H1 (cell line): Measurements from ENCODE around the gene CEP97. TPM values are rescaled to one million over a fixed set of nuclear protein-coding genes. Genes with fewer than 3 reads are reported as not detected.

Experiments
- BACH1 ChIP-seq: IDR thresholded peaks from 2 replicates; pipeline ENCODE4 v1.6.1; 2012; ENCODE audit warnings: low read length, improper control_type of control experiment
- EZH2 ChIP-seq: fragments of 200-600 bp; sonication (generic); IDR thresholded peaks from 2 replicates; pipeline ENCODE4 v1.7.1; 2012; ENCODE audit warnings: low read depth, mild to moderate bottlenecking, moderate library complexity, low read length, inconsistent platforms; ENCODE audit not compliant: severe bottlenecking
- FOSL1 ChIP-seq: IDR thresholded peaks from 2 replicates; pipeline ENCODE4 v1.6.1; 2011; ENCODE audit warnings: mild to moderate bottlenecking, low read depth, low read length, moderate library complexity; ENCODE audit not compliant: insufficient read depth
- JUN ChIP-seq: IDR thresholded peaks from 2 replicates; pipeline ENCODE4 v1.6.1; 2011; ENCODE audit warnings: low read depth, mild to moderate bottlenecking, improper control_type of control experiment, low read length
- NANOG ChIP-seq: IDR thresholded peaks from 2 replicates; pipeline ENCODE4 v1.6.1; 2011; ENCODE audit warnings: low read length, low read depth, mild to moderate bottlenecking, inconsistent platforms; ENCODE audit not compliant: insufficient read depth, poor library complexity, severe bottlenecking
- POU5F1 ChIP-seq: IDR thresholded peaks from 2 replicates; pipeline ENCODE4 v1.6.1; 2011; ENCODE audit warnings: low read depth, mild to moderate bottlenecking, low read length, moderate library complexity
- TAF7 ChIP-seq: optimal IDR thresholded peaks from 2 replicates; pipeline ENCODE3; 2011; ENCODE audit warnings: low read depth, mild to moderate bottlenecking, inconsistent platforms, low read length, moderate library complexity, borderline replicate concordance
- polyA plus RNA-seq, 7 experiments: library from polyadenylated mRNA; depleted of rRNA in 3 of 7; stranded (reverse) in 5 of 7; unstranded in 2 of 7; fragments of >200 nt in 5 of 7; fragments of 200-250 nt in 2 of 7; gene quantifications; 1 replicate in 5 of 7; 2 replicates in 1 of 7; 4 replicates in 1 of 7; pipeline versions ENCODE4 v1.2.1 to v1.2.3, GENCODE V29; 2011 to 2013; ENCODE audit warnings: missing spikeins in 2 of 7, mixed read lengths in 2 of 7
- total RNA-seq: library from RNA; stranded (reverse); fragmentation: NEBNext Ultra II Directional; extraction: Animal tissue kit (Norgen Biotek cat#: 25700); gene quantifications from 2 replicates; pipeline ENCODE4 v1.2.1, GENCODE V29; 2021
- TF ChIP-seq, protein P1 (sequence below): fragments of 300-600 bp; sonication (generic); IDR thresholded peaks from 2 replicates; pipeline ENCODE4 v1.7.1; 2012; ENCODE audit warnings: low read length, moderate library complexity, mild to moderate bottlenecking, inconsistent platforms; ENCODE audit not compliant: insufficient replicate concordance
- TF ChIP-seq, protein P2 (sequence below): IDR thresholded peaks from 2 replicates; pipeline ENCODE4 v1.6.1; 2011; ENCODE audit warnings: low read length, improper control_type of control experiment
- TF ChIP-seq, protein P3 (sequence below): IDR thresholded peaks from 2 replicates; pipeline ENCODE4 v1.6.1; 2011; ENCODE audit warnings: low read depth, mild to moderate bottlenecking, low read length; ENCODE audit not compliant: insufficient read depth

Gene CEP97
- total and polyA plus RNA-seq, 2 of the 8 experiments (the other 6 are each of a cell fraction or from before 2014, with no cell fraction given): 1.6 to 13.2 TPM

DNA sequence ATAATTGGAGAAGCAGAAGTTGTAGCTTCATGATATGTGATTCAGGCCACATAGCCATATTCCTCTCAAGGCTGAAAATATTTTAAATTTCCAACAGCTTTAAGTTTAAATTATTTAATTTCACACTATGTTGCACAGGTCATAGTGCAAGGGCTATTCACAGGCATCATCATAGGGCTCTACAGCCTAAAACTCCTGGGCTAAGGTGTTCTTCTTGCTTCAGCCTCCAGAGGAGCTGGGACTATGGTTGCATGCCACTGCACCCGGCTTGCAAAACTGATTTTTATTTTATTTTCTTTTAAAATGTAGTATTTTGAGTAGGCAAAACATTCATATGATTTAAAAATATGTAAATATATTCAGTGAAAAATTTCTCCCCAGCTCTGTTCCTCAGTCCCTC is 6.0 kb upstream of the CEP97 start (continued):
- TF ChIP-seq, protein P1, sequence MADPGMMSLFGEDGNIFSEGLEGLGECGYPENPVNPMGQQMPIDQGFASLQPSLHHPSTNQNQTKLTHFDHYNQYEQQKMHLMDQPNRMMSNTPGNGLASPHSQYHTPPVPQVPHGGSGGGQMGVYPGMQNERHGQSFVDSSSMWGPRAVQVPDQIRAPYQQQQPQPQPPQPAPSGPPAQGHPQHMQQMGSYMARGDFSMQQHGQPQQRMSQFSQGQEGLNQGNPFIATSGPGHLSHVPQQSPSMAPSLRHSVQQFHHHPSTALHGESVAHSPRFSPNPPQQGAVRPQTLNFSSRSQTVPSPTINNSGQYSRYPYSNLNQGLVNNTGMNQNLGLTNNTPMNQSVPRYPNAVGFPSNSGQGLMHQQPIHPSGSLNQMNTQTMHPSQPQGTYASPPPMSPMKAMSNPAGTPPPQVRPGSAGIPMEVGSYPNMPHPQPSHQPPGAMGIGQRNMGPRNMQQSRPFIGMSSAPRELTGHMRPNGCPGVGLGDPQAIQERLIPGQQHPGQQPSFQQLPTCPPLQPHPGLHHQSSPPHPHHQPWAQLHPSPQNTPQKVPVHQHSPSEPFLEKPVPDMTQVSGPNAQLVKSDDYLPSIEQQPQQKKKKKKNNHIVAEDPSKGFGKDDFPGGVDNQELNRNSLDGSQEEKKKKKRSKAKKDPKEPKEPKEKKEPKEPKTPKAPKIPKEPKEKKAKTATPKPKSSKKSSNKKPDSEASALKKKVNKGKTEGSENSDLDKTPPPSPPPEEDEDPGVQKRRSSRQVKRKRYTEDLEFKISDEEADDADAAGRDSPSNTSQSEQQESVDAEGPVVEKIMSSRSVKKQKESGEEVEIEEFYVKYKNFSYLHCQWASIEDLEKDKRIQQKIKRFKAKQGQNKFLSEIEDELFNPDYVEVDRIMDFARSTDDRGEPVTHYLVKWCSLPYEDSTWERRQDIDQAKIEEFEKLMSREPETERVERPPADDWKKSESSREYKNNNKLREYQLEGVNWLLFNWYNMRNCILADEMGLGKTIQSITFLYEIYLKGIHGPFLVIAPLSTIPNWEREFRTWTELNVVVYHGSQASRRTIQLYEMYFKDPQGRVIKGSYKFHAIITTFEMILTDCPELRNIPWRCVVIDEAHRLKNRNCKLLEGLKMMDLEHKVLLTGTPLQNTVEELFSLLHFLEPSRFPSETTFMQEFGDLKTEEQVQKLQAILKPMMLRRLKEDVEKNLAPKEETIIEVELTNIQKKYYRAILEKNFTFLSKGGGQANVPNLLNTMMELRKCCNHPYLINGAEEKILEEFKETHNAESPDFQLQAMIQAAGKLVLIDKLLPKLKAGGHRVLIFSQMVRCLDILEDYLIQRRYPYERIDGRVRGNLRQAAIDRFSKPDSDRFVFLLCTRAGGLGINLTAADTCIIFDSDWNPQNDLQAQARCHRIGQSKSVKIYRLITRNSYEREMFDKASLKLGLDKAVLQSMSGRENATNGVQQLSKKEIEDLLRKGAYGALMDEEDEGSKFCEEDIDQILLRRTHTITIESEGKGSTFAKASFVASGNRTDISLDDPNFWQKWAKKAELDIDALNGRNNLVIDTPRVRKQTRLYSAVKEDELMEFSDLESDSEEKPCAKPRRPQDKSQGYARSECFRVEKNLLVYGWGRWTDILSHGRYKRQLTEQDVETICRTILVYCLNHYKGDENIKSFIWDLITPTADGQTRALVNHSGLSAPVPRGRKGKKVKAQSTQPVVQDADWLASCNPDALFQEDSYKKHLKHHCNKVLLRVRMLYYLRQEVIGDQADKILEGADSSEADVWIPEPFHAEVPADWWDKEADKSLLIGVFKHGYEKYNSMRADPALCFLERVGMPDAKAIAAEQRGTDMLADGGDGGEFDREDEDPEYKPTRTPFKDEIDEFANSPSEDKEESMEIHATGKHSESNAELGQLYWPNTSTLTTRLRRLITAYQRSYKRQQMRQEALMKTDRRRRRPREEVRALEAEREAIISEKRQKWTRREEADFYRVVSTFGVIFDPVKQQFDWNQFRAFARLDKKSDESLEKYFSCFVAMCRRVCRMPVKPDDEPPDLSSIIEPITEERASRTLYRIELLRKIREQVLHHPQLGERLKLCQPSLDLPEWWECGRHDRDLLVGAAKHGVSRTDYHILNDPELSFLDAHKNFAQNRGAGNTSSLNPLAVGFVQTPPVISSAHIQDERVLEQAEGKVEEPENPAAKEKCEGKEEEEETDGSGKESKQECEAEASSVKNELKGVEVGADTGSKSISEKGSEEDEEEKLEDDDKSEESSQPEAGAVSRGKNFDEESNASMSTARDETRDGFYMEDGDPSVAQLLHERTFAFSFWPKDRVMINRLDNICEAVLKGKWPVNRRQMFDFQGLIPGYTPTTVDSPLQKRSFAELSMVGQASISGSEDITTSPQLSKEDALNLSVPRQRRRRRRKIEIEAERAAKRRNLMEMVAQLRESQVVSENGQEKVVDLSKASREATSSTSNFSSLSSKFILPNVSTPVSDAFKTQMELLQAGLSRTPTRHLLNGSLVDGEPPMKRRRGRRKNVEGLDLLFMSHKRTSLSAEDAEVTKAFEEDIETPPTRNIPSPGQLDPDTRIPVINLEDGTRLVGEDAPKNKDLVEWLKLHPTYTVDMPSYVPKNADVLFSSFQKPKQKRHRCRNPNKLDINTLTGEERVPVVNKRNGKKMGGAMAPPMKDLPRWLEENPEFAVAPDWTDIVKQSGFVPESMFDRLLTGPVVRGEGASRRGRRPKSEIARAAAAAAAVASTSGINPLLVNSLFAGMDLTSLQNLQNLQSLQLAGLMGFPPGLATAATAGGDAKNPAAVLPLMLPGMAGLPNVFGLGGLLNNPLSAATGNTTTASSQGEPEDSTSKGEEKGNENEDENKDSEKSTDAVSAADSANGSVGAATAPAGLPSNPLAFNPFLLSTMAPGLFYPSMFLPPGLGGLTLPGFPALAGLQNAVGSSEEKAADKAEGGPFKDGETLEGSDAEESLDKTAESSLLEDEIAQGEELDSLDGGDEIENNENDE: no peak
- no peak for TF ChIP-seq NANOG
- no peak for TF ChIP-seq EZH2
- TF ChIP-seq, protein P2, sequence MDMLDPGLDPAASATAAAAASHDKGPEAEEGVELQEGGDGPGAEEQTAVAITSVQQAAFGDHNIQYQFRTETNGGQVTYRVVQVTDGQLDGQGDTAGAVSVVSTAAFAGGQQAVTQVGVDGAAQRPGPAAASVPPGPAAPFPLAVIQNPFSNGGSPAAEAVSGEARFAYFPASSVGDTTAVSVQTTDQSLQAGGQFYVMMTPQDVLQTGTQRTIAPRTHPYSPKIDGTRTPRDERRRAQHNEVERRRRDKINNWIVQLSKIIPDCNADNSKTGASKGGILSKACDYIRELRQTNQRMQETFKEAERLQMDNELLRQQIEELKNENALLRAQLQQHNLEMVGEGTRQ: no peak
- no peak for TF ChIP-seq BACH1
- TF ChIP-seq, protein P3, sequence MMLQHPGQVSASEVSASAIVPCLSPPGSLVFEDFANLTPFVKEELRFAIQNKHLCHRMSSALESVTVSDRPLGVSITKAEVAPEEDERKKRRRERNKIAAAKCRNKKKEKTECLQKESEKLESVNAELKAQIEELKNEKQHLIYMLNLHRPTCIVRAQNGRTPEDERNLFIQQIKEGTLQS: no peak
- no peak for TF ChIP-seq JUN
- no peak for TF ChIP-seq FOSL1
- TF ChIP-seq POU5F1: no peak
- TF ChIP-seq TAF7: no peak
